ENCODE data around the gene TAF1B. TPM values are rescaled to one million over a fixed set of nuclear protein-coding genes. Genes with fewer than 3 reads are reported as not detected.
A peak's percentile ranks its signal among the peaks of the same experiment; 100 is the strongest.

Gene TAF1B
- total and polyA plus RNA-seq, 10 of the 15 experiments (the other 5 are each of a cell fraction or from before 2014, with no cell fraction given) = 8.1 to 18.3 (median 12.4) TPM

DNA sequence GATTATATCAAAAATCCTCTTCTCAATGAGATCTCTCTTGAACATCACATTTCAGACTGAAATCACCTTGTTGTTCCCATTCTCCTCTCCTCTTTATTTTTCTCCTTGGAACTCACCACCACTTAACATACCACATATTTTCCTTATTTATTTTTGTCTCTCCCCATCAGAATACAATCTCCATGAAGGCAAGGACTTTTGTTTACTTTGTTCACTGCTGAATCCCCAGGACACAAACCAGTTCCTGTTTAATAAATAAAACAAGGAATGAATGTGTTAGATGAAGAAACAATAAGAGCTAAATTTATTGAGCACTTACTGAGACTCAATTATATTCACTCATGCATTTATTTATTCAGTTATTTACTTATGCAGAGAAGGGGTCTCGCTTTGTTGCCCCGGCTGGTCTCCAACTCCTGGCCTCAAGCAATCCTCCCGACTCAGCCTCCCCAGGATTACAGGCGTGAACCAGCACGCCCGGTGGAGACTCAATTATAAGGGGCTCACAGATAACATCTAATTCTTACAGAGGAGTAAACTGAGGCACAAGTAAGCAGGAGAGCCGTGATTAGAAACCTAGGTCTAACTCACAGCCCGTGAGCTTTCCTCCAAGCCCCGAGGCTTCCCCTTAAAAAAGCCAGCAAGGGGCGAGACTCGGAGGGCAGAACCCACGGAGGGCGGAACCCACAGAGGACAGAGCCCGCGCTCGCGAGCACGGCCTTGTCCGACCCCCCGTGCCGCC lies 616 bp upstream of the TAF1B start:
- H4K20me1 ChIP-seq (ENCODE audit: control insufficient read depth, insufficient read depth) = no peaks in the 10 kb centered on the region
- SMC1A ChIA-PET (ENCODE audit: uncharacterized antibody, unreplicated experiment) = interaction anchor here (0.6 to 2.6 kb wide), 7 partner anchors 29 to 226 kb away, joined by 3 to 14 read pairs (median 3); no protein-coding TSS in a partner anchor
- H3K36me3 ChIP-seq (ENCODE audit: control insufficient read depth in 2 of 2, insufficient read depth in 2 of 2, low read length in 1 of 2) = no peaks in the 10 kb centered on the region
- CTCF ChIA-PET = interaction anchor here (0.7 to 3.5 kb wide), 11 partner anchors 11 to 566 kb away, joined by 3 to 38 read pairs (median 4); no protein-coding TSS in a partner anchor
- POLR2A ChIA-PET = interaction anchor here (0.8 to 1.6 kb wide), 4 partner anchors 47 to 605 kb away, joined by 3 to 10 read pairs (median 4); partner anchors contain the start of gene ODC1
- H3K79me2 ChIP-seq (ENCODE audit: control insufficient read depth, insufficient read depth, low read length) = peaks cover 3% of the 10 kb centered on the region; the same call in 1 of the 2 replicates
- peak overlapping the region; percentile 69 for H3K9ac ChIP-seq (ENCODE audit: control insufficient read depth, insufficient read depth, low read length)
- H3K4me1 ChIP-seq (ENCODE audit: control insufficient read depth, insufficient read depth, low read length) = peaks cover 3% of the 10 kb centered on the region; the same call in 1 of the 2 replicates
- in situ Hi-C loops (cut with MboI) (no loop called here), intact Hi-C loops (cut with micrococcal nuclease; ENCODE audit: unreplicated experiment) (no loop called here)
- RAD21 ChIA-PET (ENCODE audit: unreplicated experiment) = interaction anchor here (0.7 to 2.3 kb wide), 9 partner anchors 29 to 605 kb away, joined by 3 to 9 read pairs (median 5); partner anchors contain the start of genes ADAM17 and ODC1
- H3K4me3 ChIP-seq = peak overlapping the region; percentile 70
- TSS peak; percentile 95 for BruUV-seq (replicated peaks)
- ATAC-seq (no peak), FAIRE-seq (peak; percentile 49), DNase-seq (ENCODE audit: low read depth, low spot score) (no peak)
- peak overlapping the region; percentile 51 for H3K27ac ChIP-seq (ENCODE audit: control insufficient read depth, insufficient read depth)
- WGBS (ENCODE audit: insufficient coverage, insufficient replicate concordance, low lambda C conversion rate, missing lambda C conversion rate) = 25% methylated on average over 21 of the region's 21 CpGs
- H2AFZ ChIP-seq (ENCODE audit: control insufficient read depth, low read depth, low read length) = peak overlapping the region; percentile 88
- H3K27me3 ChIP-seq (replicated peaks in 1 of 2; ENCODE audit: control insufficient read depth in 2 of 2, insufficient read depth in 2 of 2, low read length in 1 of 2) = no peaks in the 10 kb centered on the region
- no peaks in the 10 kb centered on the region for H3K9me3 ChIP-seq (replicated peaks; ENCODE audit: control insufficient read depth, insufficient read depth, low read length)
- H3K4me2 ChIP-seq (ENCODE audit: control insufficient read depth, insufficient read depth) = peak overlapping the region; percentile 82
- TF ChIP-seq, protein P1, sequence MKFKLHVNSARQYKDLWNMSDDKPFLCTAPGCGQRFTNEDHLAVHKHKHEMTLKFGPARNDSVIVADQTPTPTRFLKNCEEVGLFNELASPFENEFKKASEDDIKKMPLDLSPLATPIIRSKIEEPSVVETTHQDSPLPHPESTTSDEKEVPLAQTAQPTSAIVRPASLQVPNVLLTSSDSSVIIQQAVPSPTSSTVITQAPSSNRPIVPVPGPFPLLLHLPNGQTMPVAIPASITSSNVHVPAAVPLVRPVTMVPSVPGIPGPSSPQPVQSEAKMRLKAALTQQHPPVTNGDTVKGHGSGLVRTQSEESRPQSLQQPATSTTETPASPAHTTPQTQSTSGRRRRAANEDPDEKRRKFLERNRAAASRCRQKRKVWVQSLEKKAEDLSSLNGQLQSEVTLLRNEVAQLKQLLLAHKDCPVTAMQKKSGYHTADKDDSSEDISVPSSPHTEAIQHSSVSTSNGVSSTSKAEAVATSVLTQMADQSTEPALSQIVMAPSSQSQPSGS (IDR thresholded peaks at IDR 0.05; ENCODE audit: low read length) = no peak
- TF ChIP-seq FOXM1 (IDR thresholded peaks at IDR 0.05; ENCODE audit: low read depth, low read length) (no peak), KAT2A (conservative IDR thresholded peaks at IDR 0.05; ENCODE audit: control insufficient read depth, low read depth, low read length) (no peak), NR2F1 (conservative IDR thresholded peaks at IDR 0.05) (no peak), SKIL (IDR thresholded peaks at IDR 0.05; ENCODE audit: low read depth, poor library complexity, severe bottlenecking) (no peak), EP300 (IDR thresholded peaks at IDR 0.05; ENCODE audit: borderline replicate concordance in 1 of 2, control insufficient read depth in 1 of 2, low read depth in 2 of 2, low read length in 2 of 2) (no peak), NBN (IDR thresholded peaks at IDR 0.05) (no peak), JUND (IDR thresholded peaks at IDR 0.05; ENCODE audit: low read depth, low read length) (no peak), TBL1XR1 (IDR thresholded peaks at IDR 0.05; ENCODE audit: low read depth, low read length) (no peak)
- TF ChIP-seq, protein P2, sequence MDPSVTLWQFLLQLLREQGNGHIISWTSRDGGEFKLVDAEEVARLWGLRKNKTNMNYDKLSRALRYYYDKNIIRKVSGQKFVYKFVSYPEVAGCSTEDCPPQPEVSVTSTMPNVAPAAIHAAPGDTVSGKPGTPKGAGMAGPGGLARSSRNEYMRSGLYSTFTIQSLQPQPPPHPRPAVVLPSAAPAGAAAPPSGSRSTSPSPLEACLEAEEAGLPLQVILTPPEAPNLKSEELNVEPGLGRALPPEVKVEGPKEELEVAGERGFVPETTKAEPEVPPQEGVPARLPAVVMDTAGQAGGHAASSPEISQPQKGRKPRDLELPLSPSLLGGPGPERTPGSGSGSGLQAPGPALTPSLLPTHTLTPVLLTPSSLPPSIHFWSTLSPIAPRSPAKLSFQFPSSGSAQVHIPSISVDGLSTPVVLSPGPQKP (IDR thresholded peaks at IDR 0.05; ENCODE audit: low read depth, low read length) = no peak
- TF ChIP-seq, protein P3, sequence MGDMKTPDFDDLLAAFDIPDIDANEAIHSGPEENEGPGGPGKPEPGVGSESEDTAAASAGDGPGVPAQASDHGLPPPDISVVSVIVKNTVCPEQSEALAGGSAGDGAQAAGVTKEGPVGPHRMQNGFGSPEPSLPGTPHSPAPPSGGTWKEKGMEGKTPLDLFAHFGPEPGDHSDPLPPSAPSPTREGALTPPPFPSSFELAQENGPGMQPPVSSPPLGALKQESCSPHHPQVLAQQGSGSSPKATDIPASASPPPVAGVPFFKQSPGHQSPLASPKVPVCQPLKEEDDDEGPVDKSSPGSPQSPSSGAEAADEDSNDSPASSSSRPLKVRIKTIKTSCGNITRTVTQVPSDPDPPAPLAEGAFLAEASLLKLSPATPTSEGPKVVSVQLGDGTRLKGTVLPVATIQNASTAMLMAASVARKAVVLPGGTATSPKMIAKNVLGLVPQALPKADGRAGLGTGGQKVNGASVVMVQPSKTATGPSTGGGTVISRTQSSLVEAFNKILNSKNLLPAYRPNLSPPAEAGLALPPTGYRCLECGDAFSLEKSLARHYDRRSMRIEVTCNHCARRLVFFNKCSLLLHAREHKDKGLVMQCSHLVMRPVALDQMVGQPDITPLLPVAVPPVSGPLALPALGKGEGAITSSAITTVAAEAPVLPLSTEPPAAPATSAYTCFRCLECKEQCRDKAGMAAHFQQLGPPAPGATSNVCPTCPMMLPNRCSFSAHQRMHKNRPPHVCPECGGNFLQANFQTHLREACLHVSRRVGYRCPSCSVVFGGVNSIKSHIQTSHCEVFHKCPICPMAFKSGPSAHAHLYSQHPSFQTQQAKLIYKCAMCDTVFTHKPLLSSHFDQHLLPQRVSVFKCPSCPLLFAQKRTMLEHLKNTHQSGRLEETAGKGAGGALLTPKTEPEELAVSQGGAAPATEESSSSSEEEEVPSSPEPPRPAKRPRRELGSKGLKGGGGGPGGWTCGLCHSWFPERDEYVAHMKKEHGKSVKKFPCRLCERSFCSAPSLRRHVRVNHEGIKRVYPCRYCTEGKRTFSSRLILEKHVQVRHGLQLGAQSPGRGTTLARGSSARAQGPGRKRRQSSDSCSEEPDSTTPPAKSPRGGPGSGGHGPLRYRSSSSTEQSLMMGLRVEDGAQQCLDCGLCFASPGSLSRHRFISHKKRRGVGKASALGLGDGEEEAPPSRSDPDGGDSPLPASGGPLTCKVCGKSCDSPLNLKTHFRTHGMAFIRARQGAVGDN (IDR thresholded peaks at IDR 0.05) = no peak
- TF ChIP-seq, protein P4, sequence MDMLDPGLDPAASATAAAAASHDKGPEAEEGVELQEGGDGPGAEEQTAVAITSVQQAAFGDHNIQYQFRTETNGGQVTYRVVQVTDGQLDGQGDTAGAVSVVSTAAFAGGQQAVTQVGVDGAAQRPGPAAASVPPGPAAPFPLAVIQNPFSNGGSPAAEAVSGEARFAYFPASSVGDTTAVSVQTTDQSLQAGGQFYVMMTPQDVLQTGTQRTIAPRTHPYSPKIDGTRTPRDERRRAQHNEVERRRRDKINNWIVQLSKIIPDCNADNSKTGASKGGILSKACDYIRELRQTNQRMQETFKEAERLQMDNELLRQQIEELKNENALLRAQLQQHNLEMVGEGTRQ (IDR thresholded peaks at IDR 0.05; ENCODE audit: borderline replicate concordance, low read depth, low read length) = no peak

Data from GM12878 (cell line).